Lung (tissue), 12 donors: ENCODE data around the gene RBFOX2. TPM values are rescaled to one million over a fixed set of nuclear protein-coding genes. Genes with fewer than 3 reads are reported as not detected.
A peak's percentile ranks its signal among the peaks of the same experiment; 100 is the strongest.

Experiments used
- ATAC-seq: fragments of 200-7000 bp; cut with Tn5 transposase; one replicate; pipeline ENCODE4 v1.9.1; 2020; ENCODE audit warnings: moderate number of reproducible peaks; ENCODE audit not compliant: insufficient read depth, low FRiP score
- DNase-seq, 3 donors: peaks; one replicate each; pipeline ENCODE4 v3.0.0-alpha.2; 2013 to 2017
- H3K27ac ChIP-seq, 2 donors: one replicate each; pipeline ENCODE4 v1.5.1; 2013; ENCODE audit warnings: mild to moderate bottlenecking in 2 of 2, moderate library complexity in 2 of 2, control low read depth in 1 of 2, inconsistent platforms in 1 of 2, low read depth in 1 of 2, low read length in 1 of 2
- H3K27me3 ChIP-seq, 3 donors: one replicate each; pipeline ENCODE4 v1.5.1; 2013; ENCODE audit warnings: low read length in 2 of 3; ENCODE audit not compliant: control insufficient read depth in 3 of 3, insufficient read depth in 3 of 3
- H3K36me3 ChIP-seq, 4 donors: one replicate each; pipeline ENCODE4 v1.5.1; 2013; ENCODE audit warnings: low read length in 4 of 4, mild to moderate bottlenecking in 1 of 4, moderate library complexity in 1 of 4; ENCODE audit not compliant: control insufficient read depth in 4 of 4, insufficient read depth in 4 of 4
- H3K4me1 ChIP-seq, 5 donors: one replicate each; pipeline ENCODE4 v1.5.1; 2013; ENCODE audit warnings: low read length in 5 of 5, mild to moderate bottlenecking in 2 of 5, moderate library complexity in 1 of 5; ENCODE audit not compliant: control insufficient read depth in 5 of 5, insufficient read depth in 5 of 5
- H3K4me3 ChIP-seq: one replicate; pipeline ENCODE4 v1.5.1; 2013; ENCODE audit warnings: mild to moderate bottlenecking, control low read depth, moderate library complexity
- H3K9ac ChIP-seq, 2 donors: one replicate each; pipeline ENCODE4 v1.5.1; 2013; ENCODE audit warnings: low read length in 2 of 2, control low read depth in 1 of 2; ENCODE audit not compliant: insufficient read depth in 1 of 2
- H3K9me3 ChIP-seq, 4 donors: one replicate each; pipeline ENCODE4 v1.5.1; 2013; ENCODE audit warnings: low read length in 3 of 4, mild to moderate bottlenecking in 1 of 4, moderate library complexity in 1 of 4; ENCODE audit not compliant: control insufficient read depth in 4 of 4, insufficient read depth in 3 of 4
- WGBS, 2 donors: extraction: QIAGEN DNeasy Blood & Tissue Kit; methylation state at CpG; one replicate each; pipeline ENCODE4 v1.1.7; 2013; 5-methylcytosine and 5-hydroxymethylcytosine counted together
- polyA plus RNA-seq, 2 donors: library from polyadenylated mRNA; stranded (reverse); fragments of 200-250 nt; gene quantifications; one replicate each; pipeline ENCODE4 v1.2.1, GENCODE V29; 2013
- total RNA-seq, 2 donors: library from RNA; depleted of rRNA in 1 of 2; stranded (reverse); fragments of >200 nt in 1 of 2; gene quantifications; one replicate each; pipeline ENCODE4 v1.2.1, GENCODE V29; 2014 to 2021
- TF ChIP-seq, protein P1 (sequence below): IDR thresholded peaks from 2 replicates; pipeline ENCODE4 v1.5.1; 2012; ENCODE audit warnings: mild to moderate bottlenecking; ENCODE audit errors: control extremely low read depth, extremely low read depth
- donor health status: control.
- donor health status: control.
- donor health status: Bipolar disorder and iron deficiency.
- donor health status: healthy.
- donor health status: DM: yes; HTN: yes; CAD: no.

RBFOX2 gene
- total and polyA plus RNA-seq, 4 donors: 16.5 to 195 (median 43.3) TPM

DNA sequence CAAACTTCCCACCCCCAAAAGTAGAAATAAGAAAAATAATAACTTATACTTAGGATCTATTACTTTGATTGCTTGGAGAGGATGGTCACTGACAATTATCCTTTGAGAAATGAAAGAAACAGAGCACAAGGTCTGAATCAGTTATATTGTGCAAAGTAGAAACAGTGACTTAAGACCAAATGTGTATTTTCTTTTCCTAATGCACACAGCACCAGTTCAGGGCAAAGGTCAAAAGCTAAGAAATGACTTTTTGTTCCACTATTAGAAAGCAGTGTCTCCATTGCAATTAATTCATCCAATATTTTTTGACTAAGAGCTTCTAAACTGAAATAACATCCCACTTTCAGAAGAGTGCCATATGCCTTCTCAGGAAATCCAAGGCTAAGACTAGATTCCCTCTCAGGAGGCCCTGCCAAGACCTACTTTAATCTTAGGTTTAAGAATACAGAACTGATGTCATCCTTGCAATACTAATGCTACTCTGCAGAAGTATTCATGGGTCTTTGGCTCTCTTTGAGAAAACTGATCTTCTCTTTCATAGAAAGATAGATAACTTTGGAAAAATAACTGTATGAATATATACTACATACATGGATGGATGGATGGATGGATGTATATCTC lies 164.0 kb downstream of the RBFOX2 start:
- Histone ChIP-seq H3K4me1 (peaks cover 1 to 33% (median 16%) of the 10 kb centered on the region in 5 donors), H3K9me3 (no peaks in the 10 kb centered on the region), H3K4me3 (no peak overlapping the region), H3K36me3 (no peaks in the 10 kb centered on the region), H3K27ac (no peak overlapping the region), H3K9ac (no peak overlapping the region), H3K27me3 (no peaks in the 10 kb centered on the region)
- TF ChIP-seq, protein P1, sequence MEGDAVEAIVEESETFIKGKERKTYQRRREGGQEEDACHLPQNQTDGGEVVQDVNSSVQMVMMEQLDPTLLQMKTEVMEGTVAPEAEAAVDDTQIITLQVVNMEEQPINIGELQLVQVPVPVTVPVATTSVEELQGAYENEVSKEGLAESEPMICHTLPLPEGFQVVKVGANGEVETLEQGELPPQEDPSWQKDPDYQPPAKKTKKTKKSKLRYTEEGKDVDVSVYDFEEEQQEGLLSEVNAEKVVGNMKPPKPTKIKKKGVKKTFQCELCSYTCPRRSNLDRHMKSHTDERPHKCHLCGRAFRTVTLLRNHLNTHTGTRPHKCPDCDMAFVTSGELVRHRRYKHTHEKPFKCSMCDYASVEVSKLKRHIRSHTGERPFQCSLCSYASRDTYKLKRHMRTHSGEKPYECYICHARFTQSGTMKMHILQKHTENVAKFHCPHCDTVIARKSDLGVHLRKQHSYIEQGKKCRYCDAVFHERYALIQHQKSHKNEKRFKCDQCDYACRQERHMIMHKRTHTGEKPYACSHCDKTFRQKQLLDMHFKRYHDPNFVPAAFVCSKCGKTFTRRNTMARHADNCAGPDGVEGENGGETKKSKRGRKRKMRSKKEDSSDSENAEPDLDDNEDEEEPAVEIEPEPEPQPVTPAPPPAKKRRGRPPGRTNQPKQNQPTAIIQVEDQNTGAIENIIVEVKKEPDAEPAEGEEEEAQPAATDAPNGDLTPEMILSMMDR: no peak
- no peak for DNase-seq
- ATAC-seq: no peak

DNA sequence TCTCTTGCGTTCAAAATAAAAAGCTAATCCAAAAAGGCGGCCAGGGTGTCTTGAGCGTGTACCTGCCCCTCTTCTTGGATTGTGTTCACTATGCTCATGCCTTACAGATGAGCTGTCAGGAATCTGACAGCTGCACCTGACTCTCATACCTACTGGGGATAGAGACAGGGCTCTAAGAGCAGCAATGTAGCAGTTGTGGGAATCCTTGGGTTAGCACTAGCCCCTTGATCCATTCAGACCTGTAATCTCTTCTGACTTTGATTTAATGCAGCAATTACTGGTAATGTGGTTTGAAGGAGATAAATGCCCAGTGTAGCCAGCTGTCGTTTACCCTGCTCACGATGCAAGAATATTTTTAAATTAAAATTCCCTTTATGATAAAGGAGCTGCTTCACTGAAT lies 165.2 kb downstream of the RBFOX2 start:
- 89 to 93% methylated on average over 5 of the region's 5 CpGs for WGBS, 2 donors
- Histone ChIP-seq H3K27me3 (no peaks in the 10 kb centered on the region), H3K9ac (no peak overlapping the region), H3K27ac (peak overlapping the region in 1 of 2 donors; percentile 45), H3K4me3 (no peak overlapping the region), H3K36me3 (no peaks in the 10 kb centered on the region), H3K4me1 (peaks cover 0 to 25% (median 16%) of the 10 kb centered on the region in 5 donors), H3K9me3 (no peaks in the 10 kb centered on the region)
- DNase-seq: no peak
- no peak for ATAC-seq
- TF ChIP-seq, protein P1: no peak

DNA sequence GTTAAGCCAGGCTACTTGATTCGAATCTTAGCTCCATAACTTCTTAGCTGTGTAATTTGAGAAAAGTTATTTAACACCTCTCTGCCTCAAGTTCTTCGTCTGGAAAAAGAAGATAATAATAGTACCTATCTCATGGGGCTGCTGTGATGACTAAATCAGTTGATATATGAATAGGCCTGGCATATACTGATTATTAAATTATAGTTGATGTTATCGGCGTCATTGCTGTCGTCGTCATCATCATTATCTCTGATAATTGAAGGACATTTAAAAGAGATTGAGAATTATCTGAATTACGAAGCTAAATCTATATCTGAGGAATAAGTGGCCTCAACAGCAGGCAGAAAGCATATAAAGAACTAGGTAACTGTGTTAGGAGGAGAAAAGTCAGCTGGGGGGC lies 165.9 kb downstream of the RBFOX2 start:
- TF ChIP-seq, protein P1: no peak
- H3K9ac ChIP-seq: no peak overlapping the region
- H3K27me3 ChIP-seq: no peaks in the 10 kb centered on the region
- peak overlapping the region in 1 of 2 donors; percentile 21 for H3K27ac ChIP-seq
- ATAC-seq (no peak), DNase-seq (no peak)
- WGBS, 2 donors: 94 to 95% methylated on average over 7 of the region's 7 CpGs
- no peaks in the 10 kb centered on the region for H3K36me3 ChIP-seq
- H3K4me3 ChIP-seq: no peak overlapping the region
- H3K9me3 ChIP-seq: no peaks in the 10 kb centered on the region
- peaks cover 0 to 25% (median 16%) of the 10 kb centered on the region in 5 donors for H3K4me1 ChIP-seq

DNA sequence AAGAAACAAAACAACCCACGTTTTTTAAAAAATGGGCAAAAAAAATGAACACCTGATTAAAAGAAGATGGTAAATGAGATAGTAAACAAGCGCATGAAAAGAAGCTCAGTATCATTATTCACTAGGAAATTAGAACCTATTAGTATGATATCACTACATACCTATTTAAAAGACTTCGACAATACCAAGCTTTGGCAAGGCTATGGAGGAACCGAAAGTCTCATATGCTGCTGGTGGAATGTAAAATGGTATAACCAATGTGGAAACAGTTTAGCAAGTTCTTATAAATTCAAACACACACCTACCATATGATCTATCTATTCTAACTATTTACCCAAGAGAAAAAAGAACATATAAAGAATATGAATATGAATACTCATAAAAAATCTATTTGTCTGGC lies 167.2 kb downstream of the RBFOX2 start:
- no peak for DNase-seq
- H3K4me3 ChIP-seq: no peak overlapping the region
- peaks cover 0 to 18% (median 7%) of the 10 kb centered on the region in 5 donors for H3K4me1 ChIP-seq
- no peak overlapping the region for H3K9ac ChIP-seq
- WGBS, 2 donors: 92 to 97% methylated on average over 4 of the region's 4 CpGs
- no peaks in the 10 kb centered on the region for H3K36me3 ChIP-seq
- TF ChIP-seq, protein P1: no peak
- no peak overlapping the region for H3K27ac ChIP-seq
- no peak for ATAC-seq
- no peaks in the 10 kb centered on the region for H3K9me3 ChIP-seq
- no peaks in the 10 kb centered on the region for H3K27me3 ChIP-seq
